Measurements from ENCODE around the gene CHST15.

CHST15 gene

DNA sequence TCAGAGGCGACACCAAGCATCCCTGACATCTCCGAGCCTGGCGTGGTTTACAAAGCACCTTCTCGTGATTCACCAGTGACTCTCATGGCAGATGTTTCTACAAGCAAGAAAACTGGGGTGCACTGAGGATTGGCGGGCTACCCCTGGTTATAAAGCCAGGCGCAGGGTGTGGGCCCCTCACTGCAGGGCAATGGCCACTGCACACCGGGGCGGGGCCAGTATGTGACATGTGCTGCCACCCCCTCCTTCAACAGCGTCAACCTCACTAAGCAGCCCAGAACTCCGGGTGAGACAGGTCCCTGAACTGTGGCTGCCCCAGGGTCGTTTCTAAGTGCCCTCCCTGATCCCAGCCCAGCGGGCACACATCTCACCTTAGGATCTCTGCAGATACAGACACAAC lies 63.8 kb downstream of the CHST15 start:
- DNase-seq (ENCODE audit: low read depth), result no peak

- no peak for DNase-seq (ENCODE audit: low read depth)
These were observed 64.5 kb downstream of the CHST15 start for GRCh38 chr10:124028700-124029480.

- DNase-seq (ENCODE audit: low read depth), result no peak
These were observed 65.7 kb downstream of the CHST15 start for GRCh38 chr10:124027651-124028050.

DNA sequence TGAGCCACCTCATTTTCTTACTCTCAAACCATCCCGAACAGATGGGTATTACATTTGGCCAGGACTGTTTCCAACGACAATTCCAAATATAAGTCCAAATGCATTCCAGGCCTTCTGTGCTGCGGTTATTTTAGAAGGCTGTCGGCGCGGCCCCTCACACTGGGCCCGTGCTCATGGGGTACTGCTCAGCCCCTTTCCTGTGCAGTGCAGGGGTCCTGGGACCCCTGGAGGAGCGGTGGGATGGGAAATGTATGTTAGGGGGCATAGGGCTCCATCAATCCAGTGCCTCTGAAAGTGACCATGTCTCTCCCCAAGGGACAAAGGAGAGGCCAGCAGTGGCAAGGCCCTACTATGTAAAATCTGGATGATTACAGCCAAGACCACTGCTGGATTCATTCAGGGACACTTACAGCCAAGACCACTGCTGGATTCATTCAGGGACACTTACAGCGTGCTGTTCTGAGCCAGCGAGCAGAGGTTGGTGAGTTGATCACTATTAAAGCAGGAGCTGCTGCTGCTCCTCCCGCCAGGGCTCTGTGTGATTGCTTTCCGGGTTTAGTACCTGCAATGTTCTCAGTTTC lies 66.3 kb downstream of the CHST15 start:
- DNase-seq (ENCODE audit: low read depth), result no peak

DNA sequence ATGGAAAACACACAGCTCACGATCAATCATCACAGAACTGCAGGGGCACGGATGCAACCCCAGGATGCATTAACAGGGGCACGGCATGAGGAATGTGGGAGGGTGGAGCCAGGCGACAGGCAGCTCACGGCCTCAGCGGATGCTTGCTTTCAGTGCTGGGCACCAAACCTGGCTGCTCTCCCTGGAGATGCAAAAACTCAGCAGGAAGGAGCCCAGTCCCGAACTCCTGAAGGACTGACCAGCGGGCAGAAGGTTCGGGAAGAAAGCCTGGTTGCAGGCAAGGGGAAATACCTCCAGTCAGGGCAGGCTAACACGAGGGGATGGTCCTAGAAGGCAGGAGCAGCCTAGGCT lies 66.8 kb downstream of the CHST15 start:
- no peak for DNase-seq (ENCODE audit: low read depth)

- DNase-seq (ENCODE audit: low read depth), result no peak
These were observed 67.5 kb downstream of the CHST15 start for GRCh38 chr10:124025660-124026588.

DNA sequence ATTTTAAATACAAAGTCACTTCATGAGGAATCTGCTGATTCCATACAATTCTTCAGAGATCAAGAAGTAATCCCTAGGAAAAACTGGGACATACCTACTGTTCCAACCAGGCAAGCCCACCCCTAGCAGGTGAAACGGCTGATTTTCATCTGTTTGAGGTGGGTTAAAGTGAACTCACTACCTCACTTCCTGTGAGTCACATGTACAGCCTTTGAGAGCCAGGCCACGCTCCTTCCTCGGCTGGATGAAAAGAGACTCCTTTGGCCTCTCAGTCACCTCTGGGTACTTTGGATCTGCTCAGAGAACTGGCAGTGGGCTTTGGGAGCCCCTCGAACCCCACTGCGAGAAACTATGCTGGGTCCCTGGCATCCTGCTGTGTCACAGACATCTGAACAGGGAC lies 68.2 kb downstream of the CHST15 start:
- no peak for DNase-seq (ENCODE audit: low read depth)

DNA sequence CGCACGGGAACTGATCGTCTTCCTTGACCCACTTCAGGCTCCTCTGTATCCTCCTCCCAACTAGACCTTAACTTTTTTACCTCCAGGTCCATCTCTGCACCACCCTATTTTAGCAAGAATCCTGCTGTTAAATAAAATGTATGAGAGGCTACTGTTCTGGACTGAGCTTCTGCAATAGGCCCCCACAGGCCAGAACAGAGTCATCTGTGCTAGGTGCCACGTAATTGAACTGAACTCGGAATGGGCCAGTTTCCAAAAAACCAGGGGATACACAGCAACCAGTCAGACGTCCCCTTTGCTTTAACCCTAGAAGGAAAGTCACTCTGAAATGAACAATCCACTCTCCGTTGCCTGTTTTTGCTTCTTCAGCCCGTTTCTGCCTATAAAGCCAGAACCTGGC lies 71.3 kb downstream of the CHST15 start:
- no peak for DNase-seq (ENCODE audit: low read depth)

GRCh38 chr10:124020981-124021815 lies 72.2 kb downstream of the CHST15 start:
- no peak for DNase-seq (ENCODE audit: low read depth)

DNA sequence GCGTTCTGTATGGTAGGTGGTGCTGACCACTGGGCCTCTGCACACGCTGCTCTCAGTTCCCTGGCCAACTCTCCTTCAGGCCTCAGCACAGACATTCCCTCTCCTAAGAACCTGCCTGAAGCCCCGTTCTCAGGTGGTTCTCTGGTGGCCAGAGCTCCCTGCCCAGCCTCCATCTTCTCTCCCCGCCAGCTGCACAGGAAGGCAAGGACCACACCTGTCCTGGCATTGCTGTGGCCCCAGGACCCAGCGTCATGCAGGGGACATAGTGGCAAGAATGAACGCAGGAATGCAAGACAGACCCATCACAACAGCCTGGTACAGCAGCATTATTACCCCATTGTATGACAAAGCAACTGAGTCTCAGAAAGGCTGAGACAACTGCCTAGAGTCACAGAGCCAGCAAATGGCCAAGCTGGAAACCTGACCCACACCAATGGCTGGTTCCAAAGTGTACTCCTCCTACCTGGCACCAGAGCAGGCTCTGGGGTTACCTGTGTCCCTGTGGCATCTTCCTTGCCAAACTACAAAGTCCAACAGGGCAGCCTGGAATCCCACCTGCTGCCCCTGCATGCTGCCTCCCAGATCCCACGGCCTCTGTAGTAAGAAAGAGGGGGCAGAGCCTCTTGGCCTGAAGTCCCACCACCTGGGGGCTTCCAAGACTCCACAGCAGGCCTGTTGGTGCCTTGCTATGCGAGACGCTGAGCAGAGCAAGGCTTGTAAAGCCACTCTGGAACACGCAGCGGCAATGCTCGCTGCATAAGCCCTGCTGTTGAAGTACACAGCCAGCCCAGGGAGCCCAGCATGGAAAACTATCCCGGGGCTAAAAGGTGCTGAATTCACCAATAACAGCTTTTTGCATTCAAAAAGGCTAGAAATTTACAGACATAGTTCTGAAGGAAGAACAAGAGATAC lies 73.3 kb downstream of the CHST15 start:
- DNase-seq (ENCODE audit: low read depth), result no peak

GRCh38 chr10:124018886-124019525 lies 74.4 kb downstream of the CHST15 start:
- DNase-seq (ENCODE audit: low read depth), result no peak

DNA sequence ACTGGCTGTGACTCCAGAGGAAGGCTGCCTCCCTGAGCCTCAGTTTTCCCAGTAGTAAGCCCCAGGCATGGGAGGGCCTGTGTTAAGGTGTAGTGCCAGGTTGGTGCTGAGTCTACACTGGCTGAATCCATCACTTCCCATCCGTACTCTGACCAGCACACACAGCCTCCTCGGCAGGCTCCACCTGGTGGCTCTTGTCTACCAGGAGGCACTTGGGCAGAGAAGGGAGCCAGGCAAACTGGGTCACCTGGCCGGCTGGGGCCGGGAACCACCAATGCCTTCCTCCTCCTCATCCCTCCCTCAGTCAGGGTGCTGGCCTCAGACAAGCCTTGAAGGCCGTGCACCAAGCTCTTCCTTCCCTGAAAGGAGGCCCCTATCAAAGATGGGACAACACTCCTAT lies 75.7 kb downstream of the CHST15 start:
- DNase-seq (ENCODE audit: low read depth), result no peak

GRCh38 chr10:124016804-124017375 lies 76.5 kb downstream of the CHST15 start:
- no peak for DNase-seq (ENCODE audit: low read depth)

- DNase-seq (ENCODE audit: low read depth), result no peak
These were observed 77.4 kb downstream of the CHST15 start for GRCh38 chr10:124015991-124016390.

DNA sequence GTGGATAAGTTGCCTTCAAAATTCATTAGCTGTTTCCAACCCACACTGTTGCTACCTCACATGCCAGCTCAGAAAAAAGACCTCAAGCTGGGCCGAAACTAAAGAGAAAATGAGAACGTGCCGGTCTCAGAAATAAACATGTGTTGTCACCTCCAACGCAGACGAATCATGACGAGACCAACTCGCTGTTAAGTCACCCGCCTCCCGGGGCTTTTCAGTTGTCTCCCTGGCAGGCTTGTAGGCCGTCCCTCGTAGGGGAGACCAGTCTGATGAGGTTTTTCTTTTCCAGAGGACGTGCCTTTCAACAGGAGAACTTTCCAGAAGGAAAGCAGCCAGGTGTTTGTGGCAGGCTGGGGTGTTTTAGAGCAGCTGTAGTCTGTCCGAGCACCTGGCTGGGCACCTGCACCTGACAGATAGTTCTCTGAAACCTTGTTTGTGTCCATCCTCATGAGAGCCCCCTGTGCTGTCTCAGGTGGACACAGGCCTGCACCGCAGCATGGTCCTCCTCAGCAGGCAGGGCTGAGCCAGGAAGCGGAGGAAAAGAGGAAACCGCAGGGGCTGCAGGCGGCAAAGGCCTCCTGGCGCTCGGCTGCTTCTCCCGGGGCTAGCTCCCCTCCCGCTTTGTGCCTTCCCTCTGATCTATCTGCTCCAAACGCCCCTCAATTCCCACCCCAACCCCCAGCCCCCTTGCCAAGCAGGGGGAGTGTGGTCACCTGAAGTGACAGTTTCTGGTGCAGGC lies 78.8 kb downstream of the CHST15 start:
- DNase-seq (ENCODE audit: low read depth), result no peak

- DNase-seq (ENCODE audit: low read depth), result no peak
These were observed 79.5 kb downstream of the CHST15 start for GRCh38 chr10:124013916-124014315.

GRCh38 chr10:124012991-124013390 lies 80.4 kb downstream of the CHST15 start:
- DNase-seq (ENCODE audit: low read depth), result no peak

- no peak for DNase-seq (ENCODE audit: low read depth)
These were observed 80.8 kb downstream of the CHST15 start for GRCh38 chr10:124012583-124012982.

DNA sequence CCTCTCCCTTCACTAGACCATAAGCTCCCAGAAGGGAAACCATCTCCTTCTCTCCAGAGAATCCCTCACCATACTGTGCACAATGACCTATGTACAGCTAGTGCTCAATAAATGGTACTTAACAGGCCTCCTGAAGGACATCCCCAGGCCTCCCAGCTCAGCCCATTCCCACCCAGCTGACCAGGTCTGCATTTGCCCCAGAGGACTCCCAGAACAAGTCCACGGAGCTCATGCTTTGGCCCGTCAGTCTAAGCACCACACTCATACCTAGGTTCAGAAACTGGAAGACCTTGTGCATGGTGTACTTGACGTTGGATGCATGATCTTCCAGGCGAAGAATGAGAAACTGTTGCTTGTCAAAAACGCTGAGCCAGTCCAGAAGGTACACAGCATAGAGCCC lies 81.3 kb downstream of the CHST15 start:
- no peak for DNase-seq (ENCODE audit: low read depth)
